Trophoblast cell (in vitro differentiated cells and primary cell): Measurements from ENCODE around the gene UQCRC2.

Experiments
- DNase-seq, 2 donors: peaks; one replicate each; pipeline ENCODE4 v3.0.0-alpha.2; 2016
- H2AFZ ChIP-seq: 2 replicates; pipeline ENCODE4 v1.6.1; 2013; ENCODE audit warnings: low read length, moderate library complexity, mild to moderate bottlenecking; ENCODE audit not compliant: insufficient read depth, poor library complexity
- H2AK5ac ChIP-seq: 2 replicates; pipeline ENCODE4 v1.6.1; 2013; ENCODE audit warnings: mild to moderate bottlenecking, low read length
- H2BK120ac ChIP-seq: 2 replicates; pipeline ENCODE4 v1.6.1; 2013; ENCODE audit warnings: low read length, mild to moderate bottlenecking, moderate library complexity; ENCODE audit not compliant: insufficient read depth, poor library complexity
- H2BK12ac ChIP-seq: 2 replicates; pipeline ENCODE4 v1.6.1; 2013; ENCODE audit warnings: mild to moderate bottlenecking, low read length, moderate library complexity
- H2BK5ac ChIP-seq: 2 replicates; pipeline ENCODE4 v1.6.1; 2013; ENCODE audit warnings: low read length, low read depth, moderate library complexity, mild to moderate bottlenecking; ENCODE audit not compliant: poor library complexity
- H3K14ac ChIP-seq: 2 replicates; pipeline ENCODE4 v1.6.1; 2013; ENCODE audit warnings: mild to moderate bottlenecking, low read length
- H3K18ac ChIP-seq: 2 replicates; pipeline ENCODE4 v1.6.1; 2013; ENCODE audit warnings: mild to moderate bottlenecking, low read length
- H3K23ac ChIP-seq: 2 replicates; pipeline ENCODE4 v1.6.1; 2013; ENCODE audit warnings: low read length
- H3K27ac ChIP-seq: 2 replicates; pipeline ENCODE4 v1.5.1; 2013; ENCODE audit warnings: low read depth, mild to moderate bottlenecking, inconsistent platforms, low read length, moderate library complexity
- H3K27me3 ChIP-seq: 2 replicates; pipeline ENCODE4 v1.6.1; 2013; ENCODE audit warnings: inconsistent platforms, mild to moderate bottlenecking, low read length, moderate library complexity; ENCODE audit not compliant: insufficient read depth
- H3K36me3 ChIP-seq, 2 experiments: 1 replicate in 1 of 2; 2 replicates in 1 of 2; pipeline ENCODE4 v1.6.1; 2013; ENCODE audit warnings: low read length in 2 of 2, mild to moderate bottlenecking in 2 of 2, moderate library complexity in 1 of 2; ENCODE audit not compliant: insufficient read depth in 2 of 2, control insufficient read depth in 1 of 2
- H3K4ac ChIP-seq: 2 replicates; pipeline ENCODE4 v1.6.1; 2013; ENCODE audit warnings: low read depth, mild to moderate bottlenecking, low read length, moderate library complexity
- H3K4me1 ChIP-seq, 2 experiments: 1 replicate in 1 of 2; 2 replicates in 1 of 2; pipeline ENCODE4 v1.6.1; 2013; ENCODE audit warnings: low read length in 2 of 2, mild to moderate bottlenecking in 2 of 2, moderate library complexity in 1 of 2; ENCODE audit not compliant: insufficient read depth in 2 of 2, control insufficient read depth in 1 of 2
- H3K4me2 ChIP-seq: 2 replicates; pipeline ENCODE4 v1.6.1; 2013; ENCODE audit warnings: inconsistent platforms, mild to moderate bottlenecking, low read length, moderate library complexity
- H3K4me3 ChIP-seq: 2 replicates; pipeline ENCODE4 v1.5.1; 2013; ENCODE audit warnings: mild to moderate bottlenecking, low read depth, low read length, inconsistent platforms
- H3K79me1 ChIP-seq: one replicate; pipeline ENCODE4 v1.6.1; 2013; ENCODE audit warnings: low read length
- H3K79me2 ChIP-seq: 2 replicates; pipeline ENCODE4 v1.6.1; 2013; ENCODE audit warnings: low read length, mild to moderate bottlenecking; ENCODE audit not compliant: control insufficient read depth, insufficient read depth, poor library complexity
- H3K9ac ChIP-seq: 2 replicates; pipeline ENCODE4 v1.6.1; 2013; ENCODE audit warnings: mild to moderate bottlenecking, low read length
- H3K9me3 ChIP-seq: 2 replicates; pipeline ENCODE4 v1.6.1; 2013; ENCODE audit warnings: low read depth, mild to moderate bottlenecking, control low read depth, inconsistent platforms, low read length; ENCODE audit not compliant: insufficient read depth
- H4K12ac ChIP-seq: 2 replicates; pipeline ENCODE4 v1.6.1; 2013; ENCODE audit warnings: low read depth, mild to moderate bottlenecking, low read length, moderate library complexity
- H4K8ac ChIP-seq: 2 replicates; pipeline ENCODE4 v1.6.1; 2013; ENCODE audit warnings: low read depth, mild to moderate bottlenecking, low read length, moderate library complexity
- H4K91ac ChIP-seq: one replicate; pipeline ENCODE4 v1.6.1; 2013; ENCODE audit warnings: low read depth, mild to moderate bottlenecking, low read length, moderate library complexity
- WGBS: extraction: QIAGEN DNeasy Blood & Tissue Kit; methylation state at CpG from one replicate; pipeline ENCODE4 v1.1.7; 2013; ENCODE audit warnings: missing lambda C conversion rate; ENCODE audit not compliant: insufficient read length, insufficient coverage; ENCODE audit errors: extremely low coverage; 5-methylcytosine and 5-hydroxymethylcytosine counted together

UQCRC2 gene

GRCh38 chr16:22013486-22013885 lies 60.3 kb downstream of the UQCRC2 start:
- Histone ChIP-seq H3K36me3 (no peaks in the 10 kb centered on the region), H4K12ac (no peak overlapping the region), H3K4ac (no peak overlapping the region), H3K4me2 (no peak overlapping the region), H3K27me3 (no peaks in the 10 kb centered on the region), H3K18ac (no peak overlapping the region), H3K79me1 (no peaks in the 10 kb centered on the region), H3K23ac (no peak overlapping the region), H2AK5ac (no peak overlapping the region), H4K8ac (no peak overlapping the region), H3K9me3 (no peaks in the 10 kb centered on the region), H3K27ac (no peak overlapping the region), H3K14ac (no peak overlapping the region), H2AFZ (no peak overlapping the region), H2BK120ac (no peak overlapping the region), H3K79me2 (peaks cover 6% of the 10 kb centered on the region), H3K4me1 (peaks cover 6 to 7% of the 10 kb centered on the region in 2 experiments), H4K91ac (no peak overlapping the region), H3K4me3 (no peak overlapping the region), H3K9ac (no peak overlapping the region), H2BK5ac (no peak overlapping the region), H2BK12ac (no peak overlapping the region)
- DNase-seq, result no peak
- WGBS, result no CpG with 5 or more reads among the region's 4 CpGs

GRCh38 chr16:22014271-22014873 lies 61.2 kb downstream of the UQCRC2 start:
- no peaks in the 10 kb centered on the region for H3K79me1 ChIP-seq
- H3K4me1 ChIP-seq, result peaks cover 0 to under 1% of the 10 kb centered on the region in 2 experiments
- H3K4me2 ChIP-seq, result no peak overlapping the region
- DNase-seq, result no peak
- H3K18ac ChIP-seq, result no peak overlapping the region
- no peak overlapping the region for H2BK120ac ChIP-seq
- H3K27me3 ChIP-seq, result no peaks in the 10 kb centered on the region
- H2BK12ac ChIP-seq, result no peak overlapping the region
- H2BK5ac ChIP-seq, result no peak overlapping the region
- H3K4me3 ChIP-seq, result no peak overlapping the region
- H3K14ac ChIP-seq, result no peak overlapping the region
- no peak overlapping the region for H3K4ac ChIP-seq
- H4K8ac ChIP-seq, result no peak overlapping the region
- H2AFZ ChIP-seq, result no peak overlapping the region
- no peak overlapping the region for H3K27ac ChIP-seq
- no peak overlapping the region for H4K91ac ChIP-seq
- H3K9ac ChIP-seq, result no peak overlapping the region
- no peaks in the 10 kb centered on the region for H3K9me3 ChIP-seq
- no peaks in the 10 kb centered on the region for H3K79me2 ChIP-seq
- no peaks in the 10 kb centered on the region for H3K36me3 ChIP-seq
- H2AK5ac ChIP-seq, result no peak overlapping the region
- no peak overlapping the region for H3K23ac ChIP-seq
- H4K12ac ChIP-seq, result no peak overlapping the region
- WGBS, result no CpG with 5 or more reads among the region's 2 CpGs

- Histone ChIP-seq H3K4me2 (no peak overlapping the region), H3K4ac (no peak overlapping the region), H3K4me3 (no peak overlapping the region), H4K91ac (no peak overlapping the region), H3K27ac (no peak overlapping the region), H2BK12ac (no peak overlapping the region), H2AK5ac (no peak overlapping the region), H3K4me1 (no peaks in the 10 kb centered on the region), H3K36me3 (no peaks in the 10 kb centered on the region), H3K18ac (no peak overlapping the region), H3K9ac (no peak overlapping the region), H2BK120ac (no peak overlapping the region), H3K79me2 (no peaks in the 10 kb centered on the region), H3K79me1 (no peaks in the 10 kb centered on the region), H3K23ac (no peak overlapping the region), H3K27me3 (no peaks in the 10 kb centered on the region), H4K8ac (no peak overlapping the region), H2AFZ (no peak overlapping the region), H3K9me3 (no peaks in the 10 kb centered on the region), H4K12ac (no peak overlapping the region), H3K14ac (no peak overlapping the region), H2BK5ac (no peak overlapping the region)
- WGBS, result no CpG with 5 or more reads among the region's 4 CpGs
- no peak for DNase-seq
Observed at GRCh38 chr16:22016927-22017326, 63.8 kb downstream of the UQCRC2 start.

GRCh38 chr16:22018559-22018958 lies 65.4 kb downstream of the UQCRC2 start:
- Histone ChIP-seq H2BK120ac (no peak overlapping the region), H3K9ac (no peak overlapping the region), H3K4me2 (no peak overlapping the region), H3K9me3 (no peaks in the 10 kb centered on the region), H3K27me3 (no peaks in the 10 kb centered on the region), H3K79me1 (no peaks in the 10 kb centered on the region), H3K4ac (no peak overlapping the region), H2BK12ac (no peak overlapping the region), H4K91ac (no peak overlapping the region), H4K12ac (no peak overlapping the region), H3K36me3 (no peaks in the 10 kb centered on the region), H2AK5ac (no peak overlapping the region), H2AFZ (no peak overlapping the region), H3K4me3 (no peak overlapping the region), H3K23ac (no peak overlapping the region), H3K14ac (no peak overlapping the region), H3K79me2 (no peaks in the 10 kb centered on the region), H3K18ac (no peak overlapping the region), H3K4me1 (no peaks in the 10 kb centered on the region), H2BK5ac (no peak overlapping the region), H4K8ac (no peak overlapping the region), H3K27ac (no peak overlapping the region)
- peak in 1 of 2 donors; percentile 16 for DNase-seq
- WGBS, result no CpG with 5 or more reads among the region's 1 CpG
